K562 (cell line): ENCODE results near the gene DNAH17. TPM values are rescaled to one million over a fixed set of nuclear protein-coding genes. Genes with fewer than 3 reads are reported as not detected.

Source experiments
- ATAC-seq: fragments of 200-7000 bp; cut with Tn5 transposase; 3 replicates; pipeline ENCODE4 v1.9.1; 2020; ENCODE audit warnings: moderate library complexity
- BruUV-seq: library from RNA; stranded (reverse); fragments of 400-500 nt; replicated peaks from 2 replicates; lab custom pipeline; 2021; lab: Mats Ljungman, UMichigan
- CTCF ChIA-PET: fragments of 300-600 bp; formaldehyde crosslinking; extraction: SDS; loops from one replicate; lab custom pipeline; 2021; ENCODE audit warnings: low intra/inter-chr PET ratio; lab: Yijun Ruan, JAX
- POLR2A ChIA-PET: fragments of 300-600, 350-650 bp; sonication (Branson Sonifier 250); formaldehyde crosslinking; extraction: SDS; loops from one replicate; lab custom pipeline; 2021; ENCODE audit warnings: antibody characterized with exemption, inconsistent platforms; lab: Yijun Ruan, JAX
- DNase-seq, 4 experiments: peaks; one replicate each; pipeline versions ENCODE4 v3.0.0 to v3.0.0-alpha.2; 2011 to 2018; ENCODE audit warnings: low spot score in 3 of 4, mixed read lengths in 3 of 4; ENCODE audit errors: extremely low read depth in 1 of 4
- FAIRE-seq: peaks from 2 replicates; lab custom pipeline; 2011; peaks lifted over from hg19 to GRCh38; lab: Jason Lieb, UNC
- H2AFZ ChIP-seq: 2 replicates; pipeline ENCODE4 v1.6.0; 2011; ENCODE audit warnings: low read depth, low read length, control low read depth, inconsistent platforms
- H3K27ac ChIP-seq: fragments of 200-600 bp; 3 replicates; pipeline ENCODE4 v1.8.0; 2011; ENCODE audit warnings: low read depth, mild to moderate bottlenecking, control low read depth, inconsistent platforms, low read length, moderate library complexity, mixed read lengths; ENCODE audit errors: extremely low read depth
- H3K27me3 ChIP-seq, 2 experiments: fragments of 300-600 bp in 1 of 2; 2 replicates in 1 of 2; 3 replicates in 1 of 2; pipeline versions ENCODE4 v1.6.0 to v1.8.0; 2011; ENCODE audit warnings: inconsistent platforms in 2 of 2, low read length in 2 of 2, mild to moderate bottlenecking in 1 of 2, mixed read lengths in 1 of 2, moderate library complexity in 1 of 2; ENCODE audit not compliant: control insufficient read depth in 2 of 2, insufficient read depth in 2 of 2
- H3K36me3 ChIP-seq: fragments of 300-600 bp; 3 replicates; pipeline ENCODE4 v1.8.0; 2011; ENCODE audit warnings: mild to moderate bottlenecking, low read length, inconsistent platforms; ENCODE audit not compliant: control insufficient read depth, insufficient read depth
- H3K4me1 ChIP-seq, 2 experiments: fragments of 200-600 bp in 1 of 2; replicated peaks in 1 of 2; 2 replicates in 1 of 2; 3 replicates in 1 of 2; pipeline versions ENCODE4 v1.5.1 to v1.8.0; 2011; ENCODE audit warnings: inconsistent platforms in 2 of 2, low read length in 2 of 2, mild to moderate bottlenecking in 1 of 2, mixed read lengths in 1 of 2, moderate library complexity in 1 of 2; ENCODE audit not compliant: control insufficient read depth in 2 of 2, insufficient read depth in 2 of 2
- H3K4me2 ChIP-seq: 2 replicates; pipeline ENCODE4 v1.6.1; 2011; ENCODE audit warnings: low read length, control low read depth, inconsistent platforms, mixed read lengths; ENCODE audit not compliant: insufficient read depth
- H3K4me3 ChIP-seq: fragments of 200-600 bp; sonication (generic), shearing (Covaris generic); 2 replicates; pipeline ENCODE4 v1.5.1; 2016; ENCODE audit warnings: control low read depth, inconsistent platforms
- H3K79me2 ChIP-seq: fragments of 200-600 bp; 3 replicates; pipeline ENCODE4 v1.8.0; 2011; ENCODE audit warnings: low read length, inconsistent platforms; ENCODE audit not compliant: control insufficient read depth, insufficient read depth
- H3K9ac ChIP-seq, 2 experiments: 2 replicates each; pipeline versions ENCODE4 v1.6.0 to v1.6.1; 2011; ENCODE audit warnings: low read depth in 2 of 2, low read length in 2 of 2, control low read depth in 1 of 2, inconsistent platforms in 1 of 2, mild to moderate bottlenecking in 1 of 2, mixed read lengths in 1 of 2; ENCODE audit not compliant: insufficient read depth in 1 of 2
- H3K9me1 ChIP-seq: one replicate; pipeline ENCODE4 v1.6.0; 2011; ENCODE audit warnings: inconsistent platforms, mild to moderate bottlenecking, low read length, moderate library complexity; ENCODE audit not compliant: control insufficient read depth, insufficient read depth
- H3K9me3 ChIP-seq: replicated peaks from 2 replicates; pipeline ENCODE4 v1.5.1; 2011; ENCODE audit warnings: low read depth, low read length, inconsistent platforms; ENCODE audit not compliant: control insufficient read depth, insufficient read depth
- H4K20me1 ChIP-seq: replicated peaks from 2 replicates; pipeline ENCODE4 v1.6.1; 2011; ENCODE audit warnings: low read length, inconsistent platforms, mixed read lengths; ENCODE audit not compliant: control insufficient read depth, insufficient read depth
- CCNT2 ChIP-seq: IDR thresholded peaks from 2 replicates; pipeline ENCODE4 v1.6.1; 2011; ENCODE audit warnings: borderline replicate concordance, low read depth, mild to moderate bottlenecking, moderate library complexity, mixed read lengths, low read length; ENCODE audit not compliant: insufficient read length; ENCODE audit errors: extremely low read depth
- GATAD2B ChIP-seq: fragments of 450-650 bp; IDR thresholded peaks from 2 replicates; pipeline ENCODE4 v1.6.1; 2017; ENCODE audit warnings: mild to moderate bottlenecking, borderline replicate concordance
- GTF2E2 ChIP-seq: fragments of 200-800 bp; sonication (Bioruptor generic); IDR thresholded peaks from 2 replicates; pipeline ENCODE4 v1.6.1; 2016; ENCODE audit warnings: missing genetic modification characterization, missing compliant biosample characterization
- HOXB6 ChIP-seq: fragments of 250-450 bp; sonication (Bioruptor Pico); IDR thresholded peaks from 2 replicates; pipeline ENCODE4 v1.5.1; 2022; ENCODE audit warnings: mild to moderate bottlenecking, borderline replicate concordance
- KDM5B ChIP-seq: fragments of 200-600 bp; sonication (generic); IDR thresholded peaks from 2 replicates; pipeline ENCODE4 v1.6.1; 2012; ENCODE audit warnings: low read depth, mild to moderate bottlenecking, moderate library complexity, low read length, control low read depth, inconsistent platforms; ENCODE audit not compliant: insufficient replicate concordance
- L3MBTL2 ChIP-seq: fragments of 450-650 bp; IDR thresholded peaks from 2 replicates; pipeline ENCODE4 v1.6.1; 2016; ENCODE audit warnings: mild to moderate bottlenecking, moderate library complexity
- MAZ ChIP-seq, 2 experiments: fragments of 450-650 bp in 1 of 2; sonication (generic) in 1 of 2; formaldehyde crosslinking; IDR thresholded peaks in 1 of 2; conservative IDR thresholded peaks in 1 of 2; 2 replicates each; pipeline versions ENCODE4 v1.4.0 to v1.5.0; 2020; ENCODE audit warnings: mild to moderate bottlenecking in 1 of 2, missing genetic modification reagents in 1 of 2
- MYNN ChIP-seq, 2 experiments: sonication (generic); formaldehyde crosslinking in 1 of 2; IDR thresholded peaks; 2 replicates each; pipeline versions ENCODE4 v1.5.0 to v1.6.1; 2016 to 2020; ENCODE audit warnings: antibody characterized with exemption in 1 of 2, missing genetic modification reagents in 1 of 2
- SOX6 ChIP-seq: fragments of 450-650 bp; IDR thresholded peaks from 2 replicates; pipeline ENCODE4 v1.6.1; 2014; ENCODE audit warnings: mild to moderate bottlenecking
- SRF ChIP-seq, 2 experiments: fragments of 250-450, 450-650 bp in 1 of 2; sonication (Bioruptor Pico) in 1 of 2; sonication (generic) in 1 of 2; formaldehyde crosslinking; IDR thresholded peaks; 2 replicates each; pipeline versions ENCODE4 v1.5.0 to v1.5.1; 2020 to 2022; ENCODE audit warnings: mild to moderate bottlenecking in 1 of 2, missing genetic modification reagents in 1 of 2
- TAL1 ChIP-seq: fragments of 450-650 bp; IDR thresholded peaks from 2 replicates; pipeline ENCODE4 v1.6.1; 2016; ENCODE audit warnings: mild to moderate bottlenecking
- TSHZ1 ChIP-seq: fragments of 250-450 bp; sonication (Bioruptor Pico); IDR thresholded peaks from 2 replicates; pipeline ENCODE4 v1.4.0; 2020; ENCODE audit warnings: mild to moderate bottlenecking, moderate library complexity
- UBTF ChIP-seq, 2 experiments: IDR thresholded peaks; 2 replicates each; pipeline ENCODE4 v1.6.1; 2012; ENCODE audit warnings: improper control_type of control experiment in 2 of 2, low read depth in 2 of 2, low read length in 2 of 2, borderline replicate concordance in 1 of 2
- ZNF644 ChIP-seq: fragments of 200-800 bp; sonication (Bioruptor generic); IDR thresholded peaks from 2 replicates; pipeline ENCODE4 v1.6.1; 2016; ENCODE audit warnings: low read depth, missing genetic modification characterization, missing compliant biosample characterization
- WGBS: fragments of 100-300 bp; shearing (Covaris generic); methylation state at CpG from one replicate; pipeline ENCODE4 v1.1.6; 2016; ENCODE audit warnings: low coverage, mixed read lengths; ENCODE audit not compliant: insufficient coverage; ENCODE audit errors: missing lambda C conversion rate; 5-methylcytosine and 5-hydroxymethylcytosine counted together
- in situ Hi-C: fragments of 300-500 bp; cut with MboI; formaldehyde crosslinking; loops from 4 replicates; pipeline ENCODE4 v1.15.0; 2018; ENCODE audit warnings: inconsistent platforms, mixed read lengths
- intact Hi-C: fragments of 100-400 bp; cut with micrococcal nuclease; formaldehyde crosslinking; loops from 2 replicates; pipeline ENCODE4 v1.14.2; 2022
- polyA plus RNA-seq, 8 experiments: library from polyadenylated mRNA; depleted of rRNA in 4 of 8; stranded (reverse) in 5 of 8; unstranded in 3 of 8; fragments of >200 nt; fragmentation: Nextera tagmentation in 2 of 8; fragmentation: Illumina TruSeq in 1 of 8; extraction: Ambion mirVana in 2 of 8; extraction: Trizol in 1 of 8; gene quantifications; 2 replicates each; pipeline versions ENCODE4 v1.2.1 to v1.2.3, GENCODE V29; 2011 to 2014; ENCODE audit warnings: inconsistent platforms in 1 of 8, missing spikeins in 1 of 8
- total RNA-seq, 7 experiments: library from RNA; depleted of rRNA in 6 of 7; stranded (reverse); fragments of >200 nt in 6 of 7; fragmentation: Illumina TruSeq in 2 of 7; extraction: Trizol in 2 of 7; gene quantifications; 2 replicates each; pipeline versions ENCODE4 v1.2.1 to v1.2.3, GENCODE V29; 2011 to 2021; ENCODE audit warnings: low replicate concordance in 1 of 7
- TF ChIP-seq, protein P1 (sequence below): fragments of 200-800 bp; sonication (Bioruptor generic); IDR thresholded peaks from 2 replicates; pipeline ENCODE4 v1.6.1; 2017; ENCODE audit warnings: missing genetic modification characterization, missing compliant biosample characterization

The DNAH17 gene
- total and polyA plus RNA-seq, 9 of the 15 experiments (the other 6 are each of a cell fraction or from before 2014, with no cell fraction given) = under 0.01 to 0.06 (median 0.03) TPM; not detected in 5

- in situ Hi-C loops = no loop called here
- CTCF ChIA-PET = interaction anchor here (0.5 kb wide), 1 partner anchor 310 kb away, joined by 3 read pairs; no protein-coding TSS in a partner anchor
- TF ChIP-seq MAZ (CRISPR knock-in tag; conservative IDR thresholded peaks at IDR 0.05 in 1 of 2, IDR thresholded peaks at IDR 0.05 in 1 of 2) (no peak), SOX6 (no peak), HOXB6 (no peak), ZNF644 (tag) (no peak), SRF (CRISPR knock-in tag; IDR thresholded peaks at IDR 0.05) (no peak), MYNN (IDR thresholded peaks at IDR 0.05) (no peak), MYNN (CRISPR knock-in tag; IDR thresholded peaks at IDR 0.05) (no peak), CCNT2 (no peak), GTF2E2 (tag) (no peak), UBTF (IDR thresholded peaks at IDR 0.05; ENCODE audit: borderline replicate concordance in 1 of 2, low read depth in 2 of 2, low read length in 2 of 2) (no peak), L3MBTL2 (no peak), TSHZ1 (CRISPR knock-in tag) (no peak), GATAD2B (no peak), TAL1 (no peak), KDM5B (no peak)
- TF ChIP-seq, protein P1, sequence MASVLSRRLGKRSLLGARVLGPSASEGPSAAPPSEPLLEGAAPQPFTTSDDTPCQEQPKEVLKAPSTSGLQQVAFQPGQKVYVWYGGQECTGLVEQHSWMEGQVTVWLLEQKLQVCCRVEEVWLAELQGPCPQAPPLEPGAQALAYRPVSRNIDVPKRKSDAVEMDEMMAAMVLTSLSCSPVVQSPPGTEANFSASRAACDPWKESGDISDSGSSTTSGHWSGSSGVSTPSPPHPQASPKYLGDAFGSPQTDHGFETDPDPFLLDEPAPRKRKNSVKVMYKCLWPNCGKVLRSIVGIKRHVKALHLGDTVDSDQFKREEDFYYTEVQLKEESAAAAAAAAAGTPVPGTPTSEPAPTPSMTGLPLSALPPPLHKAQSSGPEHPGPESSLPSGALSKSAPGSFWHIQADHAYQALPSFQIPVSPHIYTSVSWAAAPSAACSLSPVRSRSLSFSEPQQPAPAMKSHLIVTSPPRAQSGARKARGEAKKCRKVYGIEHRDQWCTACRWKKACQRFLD = no peak
Measured at GRCh38 chr17:78561166-78561565, 16.0 kb downstream of the DNAH17 start.

More at GRCh38 chr17:78561166-78561565, 16.0 kb downstream of the DNAH17 start:
- 11% methylated on average over 8 of the region's 10 CpGs for WGBS
- DNase-seq = no peak
- H3K4me1 ChIP-seq = peaks cover 0 to 4% of the 10 kb centered on the region in 2 experiments; a peak in 1 of 5 replicates
- H3K9ac ChIP-seq = no peak overlapping the region
- H3K36me3 ChIP-seq = no peaks in the 10 kb centered on the region
- no peak overlapping the region for H3K4me2 ChIP-seq
- intact Hi-C loops = no loop called here
- no peaks in the 10 kb centered on the region for H3K9me1 ChIP-seq
- no peak overlapping the region for H3K27ac ChIP-seq
- no TSS peak for BruUV-seq
- peaks cover 5% of the 10 kb centered on the region; the same call in 1 of the 2 replicates for H4K20me1 ChIP-seq
- H3K4me3 ChIP-seq = no peak overlapping the region
- no peak for ATAC-seq
- H3K27me3 ChIP-seq = peaks cover 43 to 84% of the 10 kb centered on the region in 2 experiments
- H2AFZ ChIP-seq = no peak overlapping the region
- H3K9me3 ChIP-seq = no peaks in the 10 kb centered on the region
- FAIRE-seq = no peak
- no peaks in the 10 kb centered on the region for H3K79me2 ChIP-seq
- POLR2A ChIA-PET = no interaction called here
